IMR-90 (cell line): ENCODE results near the gene ANO9.
A peak's percentile ranks its signal among the peaks of the same experiment; 100 is the strongest.

ENCODE experiments used
- CEBPB ChIP-seq: IDR thresholded peaks from 2 replicates; pipeline ENCODE4 v1.6.1; 2012; ENCODE audit warnings: low read depth, low read length, improper control_type of control experiment
- CHD1 ChIP-seq: IDR thresholded peaks from 2 replicates; pipeline ENCODE4 v1.6.1; 2012; ENCODE audit warnings: low read depth, low read length, improper control_type of control experiment
- POLR2A ChIP-seq: IDR thresholded peaks from 2 replicates; pipeline ENCODE4 v1.6.1; 2012; ENCODE audit warnings: mild to moderate bottlenecking, low read depth, low read length
- RAD21 ChIP-seq: IDR thresholded peaks from 2 replicates; pipeline ENCODE4 v1.6.1; 2012; ENCODE audit warnings: low read length, improper control_type of control experiment
- RCOR1 ChIP-seq: IDR thresholded peaks from 2 replicates; pipeline ENCODE4 v1.6.1; 2012; ENCODE audit warnings: mild to moderate bottlenecking, low read length, improper control_type of control experiment; ENCODE audit not compliant: insufficient replicate concordance
- SMC3 ChIP-seq: fragments of 150-350 bp; IDR thresholded peaks from 2 replicates; pipeline ENCODE4 v1.6.1; 2016; ENCODE audit warnings: low read depth, mild to moderate bottlenecking, antibody characterized with exemption, low read length, moderate library complexity
- USF2 ChIP-seq: fragments of 150-350 bp; IDR thresholded peaks from 2 replicates; pipeline ENCODE4 v1.6.1; 2017; ENCODE audit warnings: mild to moderate bottlenecking, antibody characterized with exemption, low read length, low read depth
- TF ChIP-seq, protein P1 (sequence below): conservative IDR thresholded peaks from 2 replicates; pipeline ENCODE4 v1.5.1; 2012; ENCODE audit warnings: mild to moderate bottlenecking, low read depth, low read length, improper control_type of control experiment

GRCh38 chr11:447923-448731 lies 6.3 kb upstream of the ANO9 start:
- TF ChIP-seq SMC3: peak; percentile 60
- no peak for TF ChIP-seq CEBPB
- TF ChIP-seq, protein P1, sequence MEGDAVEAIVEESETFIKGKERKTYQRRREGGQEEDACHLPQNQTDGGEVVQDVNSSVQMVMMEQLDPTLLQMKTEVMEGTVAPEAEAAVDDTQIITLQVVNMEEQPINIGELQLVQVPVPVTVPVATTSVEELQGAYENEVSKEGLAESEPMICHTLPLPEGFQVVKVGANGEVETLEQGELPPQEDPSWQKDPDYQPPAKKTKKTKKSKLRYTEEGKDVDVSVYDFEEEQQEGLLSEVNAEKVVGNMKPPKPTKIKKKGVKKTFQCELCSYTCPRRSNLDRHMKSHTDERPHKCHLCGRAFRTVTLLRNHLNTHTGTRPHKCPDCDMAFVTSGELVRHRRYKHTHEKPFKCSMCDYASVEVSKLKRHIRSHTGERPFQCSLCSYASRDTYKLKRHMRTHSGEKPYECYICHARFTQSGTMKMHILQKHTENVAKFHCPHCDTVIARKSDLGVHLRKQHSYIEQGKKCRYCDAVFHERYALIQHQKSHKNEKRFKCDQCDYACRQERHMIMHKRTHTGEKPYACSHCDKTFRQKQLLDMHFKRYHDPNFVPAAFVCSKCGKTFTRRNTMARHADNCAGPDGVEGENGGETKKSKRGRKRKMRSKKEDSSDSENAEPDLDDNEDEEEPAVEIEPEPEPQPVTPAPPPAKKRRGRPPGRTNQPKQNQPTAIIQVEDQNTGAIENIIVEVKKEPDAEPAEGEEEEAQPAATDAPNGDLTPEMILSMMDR: peak; percentile 81
- peak; percentile 65; the same call in 1 of the 2 replicates for TF ChIP-seq POLR2A
- peak; percentile 76 for TF ChIP-seq RAD21
- no peak for TF ChIP-seq CHD1
- peak; percentile 68 for TF ChIP-seq RCOR1
- peak; percentile 86 for TF ChIP-seq USF2
